ENCODE measurements around the gene NADSYN1. TPM values are rescaled to one million over a fixed set of nuclear protein-coding genes. Genes with fewer than 3 reads are reported as not detected.

NADSYN1 gene
- total RNA-seq, 2 experiments from 2014 or later, result 79.4 to 88.8 TPM

DNA sequence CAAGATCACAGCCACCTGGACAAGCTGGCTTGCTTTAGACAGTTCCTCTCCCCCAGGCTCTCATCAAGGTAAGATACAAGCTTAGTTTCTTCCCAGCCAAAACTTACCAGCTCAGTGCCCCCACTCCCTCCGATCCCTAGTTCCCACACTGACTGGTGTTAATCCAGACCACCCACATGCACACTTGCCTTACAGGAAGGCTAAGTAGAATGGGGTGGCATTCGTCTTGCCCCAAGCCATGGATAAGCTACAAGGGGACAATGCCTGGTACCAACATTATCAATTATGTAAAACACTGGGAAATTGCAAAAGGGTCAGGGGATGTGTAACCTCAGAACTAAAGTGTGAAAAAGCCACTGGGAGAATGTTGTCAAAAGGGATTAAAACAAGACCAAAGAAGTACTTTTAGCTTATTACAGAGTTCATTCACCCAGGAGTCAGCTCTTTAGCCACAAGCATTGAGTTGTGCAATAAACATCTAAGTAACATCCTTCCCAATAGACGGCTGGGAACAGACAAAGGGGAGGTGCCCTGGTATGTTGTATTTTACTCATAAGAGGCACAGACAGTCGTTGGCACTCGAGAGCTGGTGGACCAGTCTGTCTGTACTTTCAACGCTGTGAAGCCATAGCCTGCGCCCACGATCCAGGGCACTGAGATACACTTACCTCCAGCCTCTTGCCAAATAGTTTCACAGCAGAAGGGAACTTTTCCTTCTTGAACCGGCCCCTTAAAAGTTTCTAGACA, 5.9 kb upstream of the NADSYN1 start:
- H3K27ac Mint-ChIP-seq, result peak overlapping the region; percentile 80
- H3K27me3 Mint-ChIP-seq, result no peaks in the 10 kb centered on the region
- ATAC-seq (no peak), DNase-seq (peak; percentile 23)
- intact Hi-C loops (cut with DNase I, micrococcal nuclease), result loop anchor here in 1 of 2 experiments (5.0 kb wide), 1 partner anchor 95 kb away; no protein-coding TSS in a partner anchor
- H3K36me3 Mint-ChIP-seq (ENCODE audit: low read depth), result peaks cover 60% of the 10 kb centered on the region
- ChIA-PET POLR2A (interaction anchor here (0.5 kb wide), 1 partner anchor 216 kb away, joined by 4 read pairs; no protein-coding TSS in a partner anchor), CTCF (interaction anchor here (0.6 to 1.0 kb wide), 5 partner anchors 8 to 689 kb away, joined by 3 to 7 read pairs (median 4); no protein-coding TSS in a partner anchor)
- H3K4me1 Mint-ChIP-seq, result peaks cover 40% of the 10 kb centered on the region
- H3K4me3 Mint-ChIP-seq, result peak overlapping the region; percentile 88
- H3K9me3 Mint-ChIP-seq (ENCODE audit: low read depth), result no peaks in the 10 kb centered on the region

DNA sequence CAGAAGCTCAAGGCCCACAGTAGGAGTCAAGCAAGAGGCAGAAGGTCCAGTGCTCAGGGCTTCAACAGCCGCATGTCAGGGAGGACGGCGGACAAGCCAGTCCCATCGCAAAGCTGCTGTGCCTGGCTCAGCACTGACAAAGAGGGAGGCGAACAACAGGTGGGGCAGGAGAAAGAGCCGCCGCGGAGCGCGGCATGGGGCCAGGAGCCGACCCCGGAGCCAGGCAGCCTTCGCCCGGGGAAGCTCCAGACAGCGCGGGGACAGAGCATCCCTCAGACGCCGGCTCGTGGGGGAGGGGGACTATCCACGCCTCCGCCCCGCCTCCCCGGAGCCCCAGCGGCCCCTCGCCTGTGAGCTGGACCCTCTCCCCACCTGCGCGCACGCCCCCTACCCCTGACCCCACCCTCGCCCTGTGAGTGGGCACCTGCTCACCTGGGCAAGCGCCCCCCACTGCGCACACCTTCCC, 5.2 kb upstream of the NADSYN1 start:
- ChIA-PET CTCF (interaction anchor here (0.7 to 1.0 kb wide), 2 partner anchors 23 to 353 kb away, joined by 3 to 4 read pairs; no protein-coding TSS in a partner anchor), POLR2A (interaction anchor here (0.5 kb wide), 1 partner anchor 217 kb away, joined by 4 read pairs; no protein-coding TSS in a partner anchor)
- H3K4me1 Mint-ChIP-seq, result peaks cover 42% of the 10 kb centered on the region
- intact Hi-C loops (cut with DNase I, micrococcal nuclease), result loop anchor here in 1 of 2 experiments (1.0 to 5.0 kb wide), 6 partner anchors 94 to 1245 kb away; partner anchors contain the start of genes FADD, LRRC51, NUMA1 and PPFIA1
- H3K27me3 Mint-ChIP-seq, result no peaks in the 10 kb centered on the region
- peak overlapping the region; percentile 88 for H3K4me3 Mint-ChIP-seq
- peak; percentile 68 for DNase-seq
- H3K36me3 Mint-ChIP-seq (ENCODE audit: low read depth), result peaks cover 56% of the 10 kb centered on the region
- ATAC-seq, result peak; percentile 27
- H3K27ac Mint-ChIP-seq, result peak overlapping the region; percentile 80
- H3K9me3 Mint-ChIP-seq (ENCODE audit: low read depth), result no peaks in the 10 kb centered on the region

GRCh38 chr11:71448257-71449171, 4.5 kb upstream of the NADSYN1 start, which contains the start of gene DHCR7:
DHCR7 (minus strand) TSS chr11:71448393; CDS start chr11:71444952, 3,441 bp downstream.
- intact Hi-C loops (cut with DNase I, micrococcal nuclease), result loop anchor here in 1 of 2 experiments (1.0 to 5.0 kb wide), 6 partner anchors 94 to 1245 kb away; partner anchors contain the start of genes FADD, LRRC51, NUMA1 and PPFIA1
- Mint-ChIP-seq H3K9me3 (ENCODE audit: low read depth) (no peaks in the 10 kb centered on the region), H3K27ac (peak within 1 kb of the TSS; percentile 90), H3K4me1 (peaks cover 43% of the 10 kb centered on the region), H3K36me3 (ENCODE audit: low read depth) (peaks cover 53% of the 10 kb centered on the region), H3K27me3 (no peaks in the 10 kb centered on the region), H3K4me3 (peak within 1 kb of the TSS; percentile 88)
- DNase-seq (peak; percentile 97), ATAC-seq (peak; percentile 89)
- CTCF ChIA-PET, result interaction anchor here (0.6 to 0.7 kb wide), 2 partner anchors 113 to 352 kb away, joined by 3 to 4 read pairs; no protein-coding TSS in a partner anchor
- POLR2A ChIA-PET, result no interaction called here

GRCh38 chr11:71449596-71449995, 3.4 kb upstream of the NADSYN1 start:
- H3K4me3 Mint-ChIP-seq, result peak overlapping the region; percentile 88
- no peak for DNase-seq
- no peaks in the 10 kb centered on the region for H3K27me3 Mint-ChIP-seq
- peaks cover 45% of the 10 kb centered on the region for H3K36me3 Mint-ChIP-seq (ENCODE audit: low read depth)
- peak overlapping the region; percentile 90 for H3K27ac Mint-ChIP-seq
- ChIA-PET POLR2A (no interaction called here), CTCF (no interaction called here)
- intact Hi-C loops (cut with DNase I, micrococcal nuclease), result loop anchor here in 1 of 2 experiments (2.0 to 5.0 kb wide), 2 partner anchors 93 to 1179 kb away; partner anchors contain the start of gene PPFIA1
- no peak for ATAC-seq
- H3K4me1 Mint-ChIP-seq, result peaks cover 50% of the 10 kb centered on the region
- no peaks in the 10 kb centered on the region for H3K9me3 Mint-ChIP-seq (ENCODE audit: low read depth)

GRCh38 chr11:71450507-71450906, 2.5 kb upstream of the NADSYN1 start:
- Mint-ChIP-seq H3K27ac (peak overlapping the region; percentile 72), H3K27me3 (no peaks in the 10 kb centered on the region), H3K4me3 (peak overlapping the region; percentile 40), H3K36me3 (ENCODE audit: low read depth) (peaks cover 45% of the 10 kb centered on the region), H3K4me1 (peaks cover 54% of the 10 kb centered on the region), H3K9me3 (ENCODE audit: low read depth) (no peaks in the 10 kb centered on the region)
- ATAC-seq (no peak), DNase-seq (no peak)
- intact Hi-C loops (cut with DNase I, micrococcal nuclease), result loop anchor here (5.0 to 10.0 kb wide), 2 partner anchors 337 to 1056 kb away; partner anchors contain the start of gene CTTN (in 1 of the 2)
- POLR2A ChIA-PET, result no interaction called here
- CTCF ChIA-PET, result no interaction called here

- H3K4me1 Mint-ChIP-seq, result peaks cover 54% of the 10 kb centered on the region
- DNase-seq, result no peak
- ChIA-PET POLR2A (no interaction called here), CTCF (no interaction called here)
- peaks cover 46% of the 10 kb centered on the region for H3K36me3 Mint-ChIP-seq (ENCODE audit: low read depth)
- ATAC-seq, result no peak
- H3K4me3 Mint-ChIP-seq, result peak overlapping the region; percentile 40
- peak overlapping the region; percentile 72 for H3K27ac Mint-ChIP-seq
- intact Hi-C loops (cut with DNase I, micrococcal nuclease), result loop anchor here (5.0 to 10.0 kb wide), 2 partner anchors 336 to 1056 kb away; partner anchors contain the start of gene CTTN (in 1 of the 2)
- no peaks in the 10 kb centered on the region for H3K9me3 Mint-ChIP-seq (ENCODE audit: low read depth)
- H3K27me3 Mint-ChIP-seq, result no peaks in the 10 kb centered on the region
Observed at GRCh38 chr11:71450939-71451338, 2.1 kb upstream of the NADSYN1 start.

- Mint-ChIP-seq H3K27ac (peak overlapping the region; percentile 87), H3K36me3 (ENCODE audit: low read depth) (peaks cover 46% of the 10 kb centered on the region), H3K4me3 (peak overlapping the region; percentile 94), H3K27me3 (no peaks in the 10 kb centered on the region), H3K4me1 (peaks cover 50% of the 10 kb centered on the region), H3K9me3 (ENCODE audit: low read depth) (no peaks in the 10 kb centered on the region)
- POLR2A ChIA-PET, result no interaction called here
- ATAC-seq (no peak), DNase-seq (peak; percentile 22)
- CTCF ChIA-PET, result interaction anchor here (0.7 kb wide), 1 partner anchor 1087 kb away, joined by 3 read pairs; no protein-coding TSS in a partner anchor
- intact Hi-C loops (cut with DNase I, micrococcal nuclease), result loop anchor here (2.0 to 10.0 kb wide), 3 partner anchors 336 to 1249 kb away; partner anchors contain the start of genes CTTN (in 1 of the 2) and FADD (in 1 of the 2)
Observed at GRCh38 chr11:71451596-71452198, 1.3 kb upstream of the NADSYN1 start.

GRCh38 chr11:71452199-71453036, 585 bp upstream of the NADSYN1 start:
- ATAC-seq (peak; percentile 23), DNase-seq (peak; percentile 77)
- Mint-ChIP-seq H3K36me3 (ENCODE audit: low read depth) (peaks cover 44% of the 10 kb centered on the region), H3K27ac (peak overlapping the region; percentile 87), H3K4me3 (peak overlapping the region; percentile 94), H3K27me3 (no peaks in the 10 kb centered on the region), H3K9me3 (ENCODE audit: low read depth) (no peaks in the 10 kb centered on the region), H3K4me1 (peaks cover 43% of the 10 kb centered on the region)
- intact Hi-C loops (cut with DNase I, micrococcal nuclease), result loop anchor here (1.0 to 10.0 kb wide), 7 partner anchors 37 to 1250 kb away; partner anchors contain the start of genes ANAPC15 (in 1 of the 2), CTTN (in 1 of the 2) and FADD (in 1 of the 2)
- POLR2A ChIA-PET, result no interaction called here
- CTCF ChIA-PET, result interaction anchor here (0.7 kb wide), 1 partner anchor 1088 kb away, joined by 3 read pairs; no protein-coding TSS in a partner anchor

- Mint-ChIP-seq H3K36me3 (ENCODE audit: low read depth) (peaks cover 46% of the 10 kb centered on the region), H3K27me3 (no peaks in the 10 kb centered on the region), H3K4me1 (peaks cover 40% of the 10 kb centered on the region), H3K9me3 (ENCODE audit: low read depth) (no peaks in the 10 kb centered on the region), H3K4me3 (peak overlapping the region; percentile 94), H3K27ac (peak overlapping the region; percentile 88)
- CTCF ChIA-PET, result no interaction called here
- no peak for ATAC-seq
- DNase-seq, result no peak
- POLR2A ChIA-PET, result no interaction called here
- intact Hi-C loops (cut with DNase I, micrococcal nuclease), result loop anchor here (1.0 to 10.0 kb wide), 7 partner anchors 35 to 1251 kb away; partner anchors contain the start of genes ANAPC15 (in 1 of the 2), CTTN (in 1 of the 2) and FADD (in 1 of the 2)
Observed at GRCh38 chr11:71453918-71454304, 908 bp downstream of the NADSYN1 start.

Data from activated CD4-positive, alpha-beta T cell treated with anti-CD3 and anti-CD28 coated beads for 36 hours (primary cell).